ENCODE results near the gene LHFPL2. TPM values are rescaled to one million over a fixed set of nuclear protein-coding genes. Genes with fewer than 3 reads are reported as not detected.

Gene LHFPL2
- total RNA-seq, 4 donors from 2014 or later, result 14.7 to 127 (median 28.0) TPM

DNA sequence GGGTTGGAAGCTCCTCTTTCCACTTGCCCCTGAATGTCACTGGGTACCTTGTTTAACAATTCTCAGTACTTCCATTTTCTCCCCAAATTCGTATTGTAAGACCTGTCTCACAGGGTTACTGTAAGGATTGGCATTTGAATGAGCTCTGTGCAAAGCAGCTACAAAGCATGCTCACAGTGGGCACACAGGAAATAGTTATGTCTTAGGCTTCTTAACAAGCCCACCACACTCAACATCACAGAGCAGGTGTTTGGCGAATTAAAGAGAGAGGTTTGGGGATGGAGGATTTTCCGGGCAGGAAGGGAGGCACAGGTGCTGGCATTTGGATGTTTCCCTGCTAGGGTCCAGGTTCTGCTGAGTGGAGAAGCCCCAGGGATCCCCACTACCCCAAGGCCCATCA, 17.0 kb upstream of the LHFPL2 start:
- Histone ChIP-seq H3K36me3 (no peaks in the 10 kb centered on the region), H3K4me1 (no peaks in the 10 kb centered on the region), H3K4me3 (no peak overlapping the region), H3K9me3 (no peaks in the 10 kb centered on the region), H3K27ac (no peak overlapping the region), H3K27me3 (no peaks in the 10 kb centered on the region)
- intact Hi-C loops (cut with DNase I; ENCODE audit: low total_unique reads), result no loop called here
- DNase-seq, result no peak
- no peak for TF ChIP-seq POLR2A (IDR thresholded peaks at IDR 0.05)
- TF ChIP-seq CTCF (IDR thresholded peaks at IDR 0.05), result no peak

GRCh38 chr5:78662323-78662722, 13.8 kb upstream of the LHFPL2 start:
- Histone ChIP-seq H3K27me3 (no peaks in the 10 kb centered on the region), H3K4me1 (no peaks in the 10 kb centered on the region), H3K36me3 (no peaks in the 10 kb centered on the region), H3K9me3 (no peaks in the 10 kb centered on the region), H3K27ac (no peak overlapping the region), H3K4me3 (no peak overlapping the region)
- intact Hi-C loops (cut with DNase I; ENCODE audit: low total_unique reads), result no loop called here
- DNase-seq, result no peak
- no peak for TF ChIP-seq POLR2A (IDR thresholded peaks at IDR 0.05)
- TF ChIP-seq CTCF (IDR thresholded peaks at IDR 0.05), result no peak

DNA sequence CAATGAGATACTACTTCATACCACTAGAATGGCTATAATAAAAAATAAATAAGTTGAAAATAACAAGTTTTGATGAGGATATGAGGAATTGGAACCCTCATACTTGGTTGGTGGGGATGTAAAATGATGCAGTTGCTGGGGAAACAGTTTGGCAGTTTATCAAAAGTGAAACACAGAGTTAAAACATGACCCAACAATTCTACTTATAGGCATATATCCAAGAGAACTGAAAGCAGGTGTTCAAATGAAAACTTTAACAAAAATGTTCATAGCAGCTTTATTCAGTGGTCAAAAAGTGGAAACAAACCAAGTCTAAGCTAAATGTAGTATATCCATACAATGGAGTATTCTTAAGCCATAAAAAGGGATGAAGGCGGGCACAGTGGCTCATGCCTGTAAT, 13.1 kb upstream of the LHFPL2 start:
- no peaks in the 10 kb centered on the region for H3K27me3 ChIP-seq
- TF ChIP-seq POLR2A (IDR thresholded peaks at IDR 0.05) (no peak), CTCF (IDR thresholded peaks at IDR 0.05) (no peak)
- intact Hi-C loops (cut with DNase I; ENCODE audit: low total_unique reads), result no loop called here
- no peak for DNase-seq
- no peaks in the 10 kb centered on the region for H3K9me3 ChIP-seq
- no peaks in the 10 kb centered on the region for H3K4me1 ChIP-seq
- H3K4me3 ChIP-seq, result no peak overlapping the region
- H3K27ac ChIP-seq, result no peak overlapping the region
- no peaks in the 10 kb centered on the region for H3K36me3 ChIP-seq

DNA sequence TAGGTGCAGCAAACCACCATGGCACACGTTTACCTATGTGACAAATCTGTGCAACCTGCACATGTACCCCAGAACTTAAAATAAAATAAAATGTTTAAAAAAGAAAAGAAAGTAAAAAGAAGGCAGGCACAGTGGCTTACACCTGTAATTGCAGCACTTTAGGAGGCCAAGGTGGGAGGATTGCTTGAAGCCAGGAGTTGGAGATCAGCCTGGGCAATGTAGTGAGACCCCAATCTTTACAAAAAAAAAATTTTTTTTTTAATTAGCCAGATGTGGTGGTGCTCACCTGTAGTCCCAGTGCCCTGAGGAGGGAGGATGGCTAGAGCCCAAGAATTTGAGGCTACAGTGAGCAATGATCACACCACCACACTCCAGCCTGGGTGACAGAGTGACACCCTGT, 12.5 kb upstream of the LHFPL2 start:
- H3K36me3 ChIP-seq, result no peaks in the 10 kb centered on the region
- no peak for TF ChIP-seq CTCF (IDR thresholded peaks at IDR 0.05)
- TF ChIP-seq POLR2A (IDR thresholded peaks at IDR 0.05), result no peak
- no peak overlapping the region for H3K27ac ChIP-seq
- intact Hi-C loops (cut with DNase I; ENCODE audit: low total_unique reads), result no loop called here
- H3K4me3 ChIP-seq, result no peak overlapping the region
- DNase-seq, result no peak
- no peaks in the 10 kb centered on the region for H3K9me3 ChIP-seq
- H3K27me3 ChIP-seq, result no peaks in the 10 kb centered on the region
- no peaks in the 10 kb centered on the region for H3K4me1 ChIP-seq

GRCh38 chr5:78660401-78660800, 11.8 kb upstream of the LHFPL2 start:
- no peak for DNase-seq
- Histone ChIP-seq H3K27me3 (no peaks in the 10 kb centered on the region), H3K27ac (no peak overlapping the region), H3K36me3 (no peaks in the 10 kb centered on the region), H3K4me1 (no peaks in the 10 kb centered on the region), H3K4me3 (no peak overlapping the region), H3K9me3 (no peaks in the 10 kb centered on the region)
- intact Hi-C loops (cut with DNase I; ENCODE audit: low total_unique reads), result no loop called here
- TF ChIP-seq CTCF (IDR thresholded peaks at IDR 0.05), result no peak
- no peak for TF ChIP-seq POLR2A (IDR thresholded peaks at IDR 0.05)

All from uterus (tissue), 4 donors.